Natural killer cell (primary cell): ENCODE measurements around the gene TAF4. TPM values are rescaled to one million over a fixed set of nuclear protein-coding genes. Genes with fewer than 3 reads are reported as not detected.

Experiments used
- ATAC-seq, 3 donors: fragments of 150-1000 bp in 2 of 3; fragments of 200-7000 bp in 1 of 3; cut with Tn5 transposase; 1 replicate in 1 of 3; 2 replicates in 2 of 3; pipeline ENCODE4 v1.10.0; 2021; ENCODE audit warnings: mild to moderate bottlenecking in 2 of 3, moderate library complexity in 2 of 3
- DNase-seq, 2 donors: peaks; one replicate each; pipeline versions ENCODE4 v3.0.0 to v3.0.0-alpha.2; 2013 to 2021; ENCODE audit warnings: mixed read lengths in 1 of 2
- H3K27ac ChIP-seq: one replicate; pipeline ENCODE4 v1.5.1; 2013; ENCODE audit warnings: mild to moderate bottlenecking, low read length
- H3K27me3 ChIP-seq: one replicate; pipeline ENCODE4 v1.6.1; 2013; ENCODE audit warnings: low read length; ENCODE audit not compliant: control insufficient read depth, insufficient read depth
- H3K36me3 ChIP-seq: one replicate; pipeline ENCODE4 v1.6.1; 2013; ENCODE audit warnings: low read length; ENCODE audit not compliant: control insufficient read depth, insufficient read depth
- H3K4me1 ChIP-seq: one replicate; pipeline ENCODE4 v1.6.1; 2013; ENCODE audit warnings: low read length; ENCODE audit not compliant: control insufficient read depth, insufficient read depth
- H3K4me3 ChIP-seq: one replicate; pipeline ENCODE4 v1.5.1; 2013; ENCODE audit warnings: low read length
- H3K9me3 ChIP-seq: one replicate; pipeline ENCODE4 v1.6.1; 2013; ENCODE audit warnings: low read length; ENCODE audit not compliant: control insufficient read depth, insufficient read depth
- H3K27ac Mint-ChIP-seq, 2 donors: one replicate each; pipeline ENCODE4 v1.8.0; 2022; ENCODE audit warnings: mild to moderate bottlenecking in 2 of 2, mixed read lengths in 2 of 2, moderate library complexity in 1 of 2
- H3K27me3 Mint-ChIP-seq, 2 donors: one replicate each; pipeline ENCODE4 v1.8.0; 2022; ENCODE audit warnings: low read depth in 2 of 2, mixed read lengths in 2 of 2
- H3K36me3 Mint-ChIP-seq: one replicate; pipeline ENCODE4 v1.8.0; 2022; ENCODE audit warnings: mixed read lengths
- H3K4me1 Mint-ChIP-seq, 2 donors: one replicate each; pipeline ENCODE4 v1.8.0; 2022; ENCODE audit warnings: mixed read lengths in 2 of 2
- H3K4me3 Mint-ChIP-seq: one replicate; pipeline ENCODE4 v1.8.0; 2022; ENCODE audit warnings: mild to moderate bottlenecking, moderate library complexity, mixed read lengths
- H3K9me3 Mint-ChIP-seq, 2 donors: one replicate each; pipeline ENCODE4 v1.8.0; 2022; ENCODE audit warnings: mixed read lengths in 2 of 2
- CTCF ChIP-seq: fragments of 200-600 bp; IDR thresholded peaks from one replicate; pipeline ENCODE4 v1.8.0; 2022; ENCODE audit warnings: antibody characterized with exemption
- WGBS: methylation state at CpG from one replicate; pipeline ENCODE4 v1.1.7; 2013; ENCODE audit warnings: missing lambda C conversion rate; ENCODE audit not compliant: insufficient coverage; 5-methylcytosine and 5-hydroxymethylcytosine counted together
- intact Hi-C: fragments of 100-400 bp; cut with micrococcal nuclease; formaldehyde crosslinking; loops from one replicate; pipeline ENCODE4 v1.14.2; 2022
- total RNA-seq, 4 donors: library from RNA; stranded (reverse); fragments of 120-200 nt in 1 of 4; gene quantifications; one replicate each; pipeline versions ENCODE4 v1.2.3 to v1.2.4, GENCODE V29; 2013 to 2022

TAF4 gene
- total RNA-seq, 3 donors from 2014 or later (not counting 1 experiment from before 2014, with no cell fraction given) = 30.0 to 35.1 (median 30.3) TPM

GRCh38 chr20:61966492-61967244 is 99.0 kb downstream of the TAF4 start:
- H3K36me3 ChIP-seq = no peaks in the 10 kb centered on the region
- Mint-ChIP-seq H3K9me3 (no peaks in the 10 kb centered on the region), H3K4me3 (no peak overlapping the region), H3K27ac (no peak overlapping the region), H3K36me3 (no peaks in the 10 kb centered on the region), H3K4me1 (peaks cover 5 to 6% of the 10 kb centered on the region in 2 donors), H3K27me3 (peaks cover 2 to 10% of the 10 kb centered on the region in 2 donors)
- no peaks in the 10 kb centered on the region for H3K9me3 ChIP-seq
- intact Hi-C loops = no loop called here
- ATAC-seq = no peak
- H3K4me3 ChIP-seq = no peak overlapping the region
- H3K27ac ChIP-seq = no peak overlapping the region
- TF ChIP-seq CTCF = no peak
- DNase-seq = no peak
- H3K27me3 ChIP-seq = peaks cover 5% of the 10 kb centered on the region
- peaks cover 5% of the 10 kb centered on the region for H3K4me1 ChIP-seq
- WGBS = 94% methylated on average over 25 of the region's 25 CpGs

GRCh38 chr20:61965606-61966491 is 99.8 kb downstream of the TAF4 start:
- no peaks in the 10 kb centered on the region for H3K9me3 Mint-ChIP-seq
- H3K4me3 ChIP-seq = no peak overlapping the region
- no peaks in the 10 kb centered on the region for H3K36me3 ChIP-seq
- H3K27ac ChIP-seq = no peak overlapping the region
- peaks cover 8 to 10% of the 10 kb centered on the region in 2 donors for H3K27me3 Mint-ChIP-seq
- TF ChIP-seq CTCF = no peak
- 19% methylated on average over 46 of the region's 49 CpGs for WGBS
- no peaks in the 10 kb centered on the region for H3K36me3 Mint-ChIP-seq
- no peak overlapping the region for H3K27ac Mint-ChIP-seq
- no peaks in the 10 kb centered on the region for H3K9me3 ChIP-seq
- H3K4me1 Mint-ChIP-seq = peaks cover 5 to 6% of the 10 kb centered on the region in 2 donors
- DNase-seq (no peak), ATAC-seq (peak in 1 of 3 donors; percentile 35)
- no peak overlapping the region for H3K4me3 Mint-ChIP-seq
- intact Hi-C loops = no loop called here
- H3K27me3 ChIP-seq = peaks cover 5% of the 10 kb centered on the region
- peaks cover 5% of the 10 kb centered on the region for H3K4me1 ChIP-seq

GRCh38 chr20:61964675-61965605 is 100.7 kb downstream of the TAF4 start:
- WGBS = 55% methylated on average over 39 of the region's 41 CpGs
- Histone ChIP-seq H3K4me1 (peaks cover 5% of the 10 kb centered on the region), H3K27me3 (peaks cover 5% of the 10 kb centered on the region), H3K36me3 (no peaks in the 10 kb centered on the region), H3K9me3 (no peaks in the 10 kb centered on the region), H3K27ac (no peak overlapping the region), H3K4me3 (no peak overlapping the region)
- Mint-ChIP-seq H3K27me3 (peaks cover 8 to 10% of the 10 kb centered on the region in 2 donors), H3K36me3 (no peaks in the 10 kb centered on the region), H3K9me3 (no peaks in the 10 kb centered on the region), H3K27ac (no peak overlapping the region), H3K4me1 (peaks cover 0 to 6% of the 10 kb centered on the region in 2 donors), H3K4me3 (no peak overlapping the region)
- DNase-seq = no peak
- ATAC-seq = peak in 1 of 3 donors; percentile 10
- TF ChIP-seq CTCF = no peak
- intact Hi-C loops = no loop called here
